ENCODE data around the gene PPP2CA.

- TF ChIP-seq POLR2A (IDR thresholded peaks at IDR 0.05) (no peak), CTCF (IDR thresholded peaks at IDR 0.05) (no peak), POLR2AphosphoS5 (IDR thresholded peaks at IDR 0.05) (no peak), EP300 (IDR thresholded peaks at IDR 0.05; ENCODE audit: low read depth) (no peak)
These were observed 79.0 kb downstream of the PPP2CA start for GRCh38 chr5:134146651-134147518.
